Neural progenitor cell (in vitro differentiated cells): ENCODE data around the gene PLK1. TPM values are rescaled to one million over a fixed set of nuclear protein-coding genes. Genes with fewer than 3 reads are reported as not detected.

ENCODE experiments used
- DNase-seq: peaks from one replicate; pipeline ENCODE4 v3.0.0-alpha.2; 2016; ENCODE audit warnings: low spot score
- H2AFZ ChIP-seq: fragments of 200-600 bp; sonication (generic); replicated peaks from 2 replicates; pipeline ENCODE4 v1.6.1; 2016; ENCODE audit warnings: antibody characterized with exemption
- H3F3A ChIP-seq: fragments of 200-600 bp; sonication (generic); 2 replicates; pipeline ENCODE4 v1.6.1; 2016; ENCODE audit warnings: antibody characterized with exemption, low read depth
- H3K27ac ChIP-seq: fragments of 200-600 bp; sonication (generic); 2 replicates; pipeline ENCODE4 v1.5.1; 2016; ENCODE audit warnings: mild to moderate bottlenecking
- H3K27me3 ChIP-seq: fragments of 200-600 bp; sonication (generic); 2 replicates; pipeline ENCODE4 v1.6.1; 2016; ENCODE audit warnings: mild to moderate bottlenecking, moderate library complexity
- H3K36me3 ChIP-seq: fragments of 200-600 bp; sonication (generic); 2 replicates; pipeline ENCODE4 v1.5.1; 2016
- H3K4me1 ChIP-seq: fragments of 200-600 bp; sonication (generic); 2 replicates; pipeline ENCODE4 v1.6.1; 2016; ENCODE audit warnings: mixed run types
- H3K4me2 ChIP-seq: fragments of 200-600 bp; sonication (generic); 2 replicates; pipeline ENCODE4 v1.6.1; 2016
- H3K4me3 ChIP-seq: fragments of 200-600 bp; sonication (generic); 2 replicates; pipeline ENCODE4 v1.5.1; 2016
- H3K79me2 ChIP-seq: fragments of 200-600 bp; sonication (generic); 2 replicates; pipeline ENCODE4 v1.6.1; 2016; ENCODE audit warnings: low read depth
- H3K9ac ChIP-seq: fragments of 200-600 bp; sonication (generic); 2 replicates; pipeline ENCODE4 v1.6.1; 2016
- H3K9me3 ChIP-seq: fragments of 200-600 bp; sonication (generic); 2 replicates; pipeline ENCODE4 v1.5.1; 2016; ENCODE audit warnings: low read depth
- H4K20me1 ChIP-seq: fragments of 200-600 bp; sonication (generic); 2 replicates; pipeline ENCODE4 v1.6.1; 2016; ENCODE audit warnings: low read depth
- H3K27ac Mint-ChIP-seq: 3 replicates; pipeline ENCODE4 v1.8.0; 2021; ENCODE audit warnings: mixed read lengths
- H3K27me3 Mint-ChIP-seq: 2 replicates; pipeline ENCODE4 v1.8.0; 2022; ENCODE audit warnings: low read depth, mild to moderate bottlenecking, inconsistent platforms, moderate library complexity, mixed read lengths; ENCODE audit not compliant: insufficient read depth
- H3K36me3 Mint-ChIP-seq: 3 replicates; pipeline ENCODE4 v1.8.0; 2021; ENCODE audit warnings: mixed read lengths
- H3K4me1 Mint-ChIP-seq: 3 replicates; pipeline ENCODE4 v1.8.0; 2021; ENCODE audit warnings: mixed read lengths
- H3K4me3 Mint-ChIP-seq: 3 replicates; pipeline ENCODE4 v1.8.0; 2021; ENCODE audit warnings: mild to moderate bottlenecking, moderate library complexity, mixed read lengths
- H3K9me3 Mint-ChIP-seq: 3 replicates; pipeline ENCODE4 v1.8.0; 2020; ENCODE audit warnings: mixed read lengths
- CTCF ChIP-seq: fragments of 200-600 bp; sonication (generic); IDR thresholded peaks from 2 replicates; pipeline ENCODE4 v1.5.1; 2017; ENCODE audit warnings: antibody characterized with exemption, mild to moderate bottlenecking
- EZH2 ChIP-seq: fragments of 200-600 bp; sonication (generic); IDR thresholded peaks from 2 replicates; pipeline ENCODE4 v1.6.1; 2017; ENCODE audit warnings: antibody characterized with exemption, mild to moderate bottlenecking, moderate library complexity
- EZH2phosphoT487 ChIP-seq: fragments of 200-600 bp; sonication (generic); IDR thresholded peaks from 2 replicates; pipeline ENCODE4 v1.6.1; 2017; ENCODE audit warnings: antibody characterized with exemption
- total RNA-seq: library from RNA; depleted of rRNA; stranded (reverse); fragments of >200 nt; gene quantifications from 2 replicates; pipeline ENCODE4 v1.2.3, GENCODE V29; 2015; ENCODE audit warnings: low replicate concordance

PLK1 gene
- total RNA-seq, 1 donor from 2014 or later: 93.5 TPM

- H3K36me3 ChIP-seq: no peaks in the 10 kb centered on the region
Observed at GRCh38 chr16:23709536-23709935, 30.8 kb downstream of the PLK1 start.

GRCh38 chr16:23710008-23710407 lies 31.3 kb downstream of the PLK1 start:
- H3K9ac ChIP-seq: no peak overlapping the region
- H3K4me1 ChIP-seq: no peaks in the 10 kb centered on the region
- Mint-ChIP-seq H3K4me1 (no peaks in the 10 kb centered on the region), H3K4me3 (no peak overlapping the region), H3K27ac (no peak overlapping the region), H3K36me3 (no peaks in the 10 kb centered on the region), H3K9me3 (peaks cover 16% of the 10 kb centered on the region), H3K27me3 (peaks cover 18% of the 10 kb centered on the region)
- no peak overlapping the region for H3K4me2 ChIP-seq
- H4K20me1 ChIP-seq: no peaks in the 10 kb centered on the region
- DNase-seq: no peak
- no peak overlapping the region for H3K27ac ChIP-seq
- H3F3A ChIP-seq: no peaks in the 10 kb centered on the region
- peaks cover 23% of the 10 kb centered on the region for H3K27me3 ChIP-seq
- no peaks in the 10 kb centered on the region for H3K79me2 ChIP-seq
- TF ChIP-seq EZH2 (no peak), EZH2phosphoT487 (no peak), CTCF (no peak)
- no peaks in the 10 kb centered on the region for H3K9me3 ChIP-seq
- H2AFZ ChIP-seq: no peak overlapping the region
- H3K36me3 ChIP-seq: no peaks in the 10 kb centered on the region
- H3K4me3 ChIP-seq: no peak overlapping the region

More at GRCh38 chr16:23709536-23709935, 30.8 kb downstream of the PLK1 start:
- no peak overlapping the region for H3K27ac ChIP-seq
- no peaks in the 10 kb centered on the region for H3K79me2 ChIP-seq
- no peaks in the 10 kb centered on the region for H3K9me3 ChIP-seq
- Mint-ChIP-seq H3K36me3 (no peaks in the 10 kb centered on the region), H3K9me3 (peaks cover 14% of the 10 kb centered on the region), H3K4me1 (no peaks in the 10 kb centered on the region), H3K27ac (no peak overlapping the region), H3K4me3 (no peak overlapping the region), H3K27me3 (peaks cover 20% of the 10 kb centered on the region)
- no peak overlapping the region for H3K4me3 ChIP-seq
- no peak overlapping the region for H3K9ac ChIP-seq
- peaks cover 23% of the 10 kb centered on the region for H3K27me3 ChIP-seq
- H2AFZ ChIP-seq: no peak overlapping the region
- TF ChIP-seq EZH2: no peak
- H3F3A ChIP-seq: no peaks in the 10 kb centered on the region
- no peak for DNase-seq
- H3K4me1 ChIP-seq: no peaks in the 10 kb centered on the region
- H4K20me1 ChIP-seq: no peaks in the 10 kb centered on the region
- no peak overlapping the region for H3K4me2 ChIP-seq

GRCh38 chr16:23710504-23710903 lies 31.8 kb downstream of the PLK1 start:
- Histone ChIP-seq H3K4me1 (no peaks in the 10 kb centered on the region), H2AFZ (no peak overlapping the region), H3K4me2 (no peak overlapping the region), H3K4me3 (no peak overlapping the region), H3K36me3 (no peaks in the 10 kb centered on the region), H3F3A (no peaks in the 10 kb centered on the region), H4K20me1 (no peaks in the 10 kb centered on the region), H3K9me3 (no peaks in the 10 kb centered on the region), H3K79me2 (no peaks in the 10 kb centered on the region), H3K27ac (no peak overlapping the region), H3K9ac (no peak overlapping the region), H3K27me3 (peaks cover 23% of the 10 kb centered on the region)
- Mint-ChIP-seq H3K27me3 (peaks cover 18% of the 10 kb centered on the region), H3K4me3 (no peak overlapping the region), H3K27ac (no peak overlapping the region), H3K9me3 (peaks cover 16% of the 10 kb centered on the region), H3K4me1 (no peaks in the 10 kb centered on the region), H3K36me3 (no peaks in the 10 kb centered on the region)
- TF ChIP-seq CTCF (no peak), EZH2 (no peak), EZH2phosphoT487 (no peak)
- no peak for DNase-seq

GRCh38 chr16:23711785-23712184 lies 33.1 kb downstream of the PLK1 start:
- no peaks in the 10 kb centered on the region for H3K36me3 Mint-ChIP-seq
- Histone ChIP-seq H3K9me3 (no peaks in the 10 kb centered on the region), H3F3A (no peaks in the 10 kb centered on the region), H3K27me3 (peaks cover 23% of the 10 kb centered on the region), H3K79me2 (no peaks in the 10 kb centered on the region), H3K9ac (no peak overlapping the region), H3K4me2 (no peak overlapping the region), H4K20me1 (no peaks in the 10 kb centered on the region), H3K4me3 (no peak overlapping the region), H3K36me3 (no peaks in the 10 kb centered on the region), H2AFZ (no peak overlapping the region), H3K27ac (no peak overlapping the region), H3K4me1 (no peaks in the 10 kb centered on the region)
- peaks cover 16% of the 10 kb centered on the region for H3K9me3 Mint-ChIP-seq
- peaks cover 22% of the 10 kb centered on the region for H3K27me3 Mint-ChIP-seq
- TF ChIP-seq CTCF (no peak), EZH2phosphoT487 (no peak)
- H3K4me1 Mint-ChIP-seq: no peaks in the 10 kb centered on the region
- no peak overlapping the region for H3K27ac Mint-ChIP-seq
- H3K4me3 Mint-ChIP-seq: no peak overlapping the region
- DNase-seq: no peak
